ENCODE data around the gene FAM170B.
A peak's percentile ranks its signal among the peaks of the same experiment; 100 is the strongest.

FAM170B gene

GRCh38 chr10:49123981-49124950, 9.6 kb downstream of the FAM170B start:
- DNase-seq (ENCODE audit: low read depth): no peak

GRCh38 chr10:49120911-49121310, 12.9 kb downstream of the FAM170B start:
- no peak for DNase-seq (ENCODE audit: low read depth)

- DNase-seq (ENCODE audit: low read depth): no peak
These were observed 14.1 kb downstream of the FAM170B start for GRCh38 chr10:49119746-49120145.

- DNase-seq (ENCODE audit: low read depth): no peak
These were observed 15.3 kb downstream of the FAM170B start for GRCh38 chr10:49118430-49119074.

- no peak for DNase-seq (ENCODE audit: low read depth)
These were observed 16.3 kb downstream of the FAM170B start for GRCh38 chr10:49117376-49118070.

- no peak for DNase-seq (ENCODE audit: low read depth)
These were observed 17.1 kb downstream of the FAM170B start for GRCh38 chr10:49116509-49117375.

- DNase-seq (ENCODE audit: low read depth): no peak
These were observed 17.9 kb downstream of the FAM170B start for GRCh38 chr10:49115796-49116508.

- no peak for DNase-seq (ENCODE audit: low read depth)
These were observed 18.6 kb downstream of the FAM170B start, which contains the start of gene VSTM4 for GRCh38 chr10:49115015-49115795. VSTM4 (minus strand) TSS chr10:49115522; CDS start chr10:49115485, 37 bp downstream.

- DNase-seq (ENCODE audit: low read depth): no peak
These were observed 19.2 kb downstream of the FAM170B start for GRCh38 chr10:49114718-49115014.

- no peak for DNase-seq (ENCODE audit: low read depth)
These were observed 20.1 kb downstream of the FAM170B start for GRCh38 chr10:49113741-49114141.

GRCh38 chr10:49112851-49113250, 21.0 kb downstream of the FAM170B start:
- DNase-seq (ENCODE audit: low read depth): no peak

- DNase-seq (ENCODE audit: low read depth): no peak
These were observed 21.7 kb downstream of the FAM170B start for GRCh38 chr10:49112098-49112497.

GRCh38 chr10:49111320-49111698, 22.5 kb downstream of the FAM170B start:
- no peak for DNase-seq (ENCODE audit: low read depth)

GRCh38 chr10:49110684-49111319, 23.0 kb downstream of the FAM170B start:
- DNase-seq (ENCODE audit: low read depth): no peak

GRCh38 chr10:49109669-49110340, 24.0 kb downstream of the FAM170B start:
- DNase-seq (ENCODE audit: low read depth): peak; percentile 47

- DNase-seq (ENCODE audit: low read depth): no peak
These were observed 25.2 kb downstream of the FAM170B start for GRCh38 chr10:49108656-49109055.

- DNase-seq (ENCODE audit: low read depth): no peak
These were observed 25.9 kb downstream of the FAM170B start for GRCh38 chr10:49107887-49108267.

- DNase-seq (ENCODE audit: low read depth): no peak
These were observed 26.5 kb downstream of the FAM170B start for GRCh38 chr10:49107111-49107886.

All from GM04503 (cell line).